Measurements from ENCODE around the gene ADPRM.

ADPRM gene

DNA sequence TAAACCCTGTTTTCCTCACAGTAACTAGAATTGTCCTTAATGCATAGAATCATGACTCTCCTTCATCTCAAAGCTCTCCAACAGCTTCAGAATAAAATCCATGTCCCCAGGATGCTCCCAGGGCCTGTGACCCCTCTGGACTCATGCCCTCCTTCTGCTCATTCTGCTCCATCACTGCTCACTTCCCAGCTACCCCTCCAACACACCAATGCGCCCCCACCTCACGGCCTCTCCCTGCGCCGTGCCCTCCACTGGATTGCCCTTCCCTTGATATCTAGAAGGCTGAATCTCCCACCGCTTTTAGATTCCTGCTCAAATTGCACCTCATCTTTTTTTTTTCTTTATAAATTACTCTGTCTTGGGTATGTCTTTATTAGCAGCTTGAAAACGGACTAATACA, 45.0 kb downstream of the ADPRM start:
- peaks cover 0 to 9% (median 0%) of the 10 kb centered on the region in 3 experiments for H3K27me3 ChIP-seq (ENCODE audit: control insufficient read depth in 3 of 3, insufficient read depth in 3 of 3, low read depth in 1 of 3, low read length in 3 of 3)
- no peaks in the 10 kb centered on the region for H3K79me1 ChIP-seq (ENCODE audit: low read depth, low read length)
- no peaks in the 10 kb centered on the region for H3K36me3 ChIP-seq (replicated peaks in 1 of 2; ENCODE audit: control insufficient read depth in 2 of 2, insufficient read depth in 2 of 2, low read length in 2 of 2)
- H3K18ac ChIP-seq (ENCODE audit: low read length) = no peak overlapping the region
- no peak overlapping the region for H3K23ac ChIP-seq (ENCODE audit: low read depth, low read length, poor library complexity)
- H2BK15ac ChIP-seq (ENCODE audit: low read length) = no peak overlapping the region
- no peak for DNase-seq (ENCODE audit: low spot score)
- no peak overlapping the region for H4K91ac ChIP-seq (ENCODE audit: low read depth, low read length, poor library complexity)
- no peak overlapping the region for H2BK12ac ChIP-seq (ENCODE audit: low read length)
- H2AK5ac ChIP-seq (ENCODE audit: low read depth, low read length) = no peak overlapping the region
- H2BK5ac ChIP-seq (ENCODE audit: low read length) = no peak overlapping the region
- no peak overlapping the region for H3K9ac ChIP-seq (ENCODE audit: low read depth, low read length, poor library complexity)
- no peak overlapping the region for H3K4ac ChIP-seq (ENCODE audit: low read length)
- no peak overlapping the region for H2BK120ac ChIP-seq (ENCODE audit: low read depth, low read length)
- H2AFZ ChIP-seq (ENCODE audit: low read length) = no peak overlapping the region
- H3K4me1 ChIP-seq (ENCODE audit: control insufficient read depth in 2 of 2, insufficient read depth in 1 of 2, low read depth in 1 of 2, low read length in 2 of 2) = no peaks in the 10 kb centered on the region
- no peak overlapping the region for H3K27ac ChIP-seq (replicated peaks; ENCODE audit: low read length)
- H3K4me3 ChIP-seq (ENCODE audit: low read length in 2 of 2) = no peak overlapping the region
- no CpG with 5 or more reads among the region's 6 CpGs for WGBS, 2 donors (ENCODE audit: extremely low coverage in 2 of 2, insufficient read length in 2 of 2, insufficient replicate concordance in 1 of 2)
- H3K9me3 ChIP-seq (replicated peaks in 1 of 2; ENCODE audit: control insufficient read depth in 2 of 2, insufficient read depth in 1 of 2, low read depth in 1 of 2, low read length in 2 of 2) = no peaks in the 10 kb centered on the region
- H3K4me2 ChIP-seq (ENCODE audit: insufficient read depth, low read length, poor library complexity, severe bottlenecking) = no peak overlapping the region
- no peak overlapping the region for H3K14ac ChIP-seq (ENCODE audit: low read length)
- H4K8ac ChIP-seq (ENCODE audit: low read depth, low read length) = no peak overlapping the region

DNA sequence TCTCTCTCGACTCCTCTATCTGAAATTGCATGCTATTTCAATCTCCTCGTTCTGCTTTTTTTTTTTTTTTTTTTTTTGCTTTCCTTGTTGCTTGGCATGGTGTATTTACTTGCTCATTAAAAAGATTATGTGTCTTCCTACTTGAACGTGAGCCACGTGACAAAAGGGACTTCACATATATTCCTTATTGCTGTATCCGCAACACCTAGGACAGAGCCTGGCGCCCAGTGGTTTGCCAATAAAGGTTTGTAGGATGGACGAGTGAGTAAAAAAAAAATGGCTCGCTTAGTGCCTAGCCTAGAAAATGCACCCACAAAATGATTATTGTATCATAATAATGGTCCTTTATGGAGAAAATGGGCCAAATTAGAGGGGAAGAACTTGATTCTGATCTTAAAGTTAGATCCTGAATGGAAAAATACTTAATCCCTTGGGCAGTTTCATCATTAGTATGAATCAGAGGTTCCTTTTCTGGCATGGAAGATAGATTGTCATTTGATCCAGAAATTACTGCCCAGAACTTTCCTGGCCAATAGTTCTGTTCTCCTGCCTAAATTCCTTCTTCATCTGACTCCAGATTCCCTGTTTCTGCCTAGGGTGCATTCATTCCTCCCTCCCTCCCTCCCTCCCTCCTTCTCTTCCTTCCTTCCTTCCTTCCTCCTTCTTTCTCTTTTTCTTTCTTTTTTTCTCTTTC, 46.1 kb downstream of the ADPRM start:
- Histone ChIP-seq H3K14ac (ENCODE audit: low read length) (no peak overlapping the region), H3K9ac (ENCODE audit: low read depth, low read length, poor library complexity) (no peak overlapping the region), H4K91ac (ENCODE audit: low read depth, low read length, poor library complexity) (no peak overlapping the region), H4K8ac (ENCODE audit: low read depth, low read length) (no peak overlapping the region), H3K4me2 (ENCODE audit: insufficient read depth, low read length, poor library complexity, severe bottlenecking) (no peak overlapping the region), H3K4ac (ENCODE audit: low read length) (no peak overlapping the region), H3K18ac (ENCODE audit: low read length) (no peak overlapping the region), H3K9me3 (replicated peaks in 1 of 2; ENCODE audit: control insufficient read depth in 2 of 2, insufficient read depth in 1 of 2, low read depth in 1 of 2, low read length in 2 of 2) (no peaks in the 10 kb centered on the region), H3K4me3 (ENCODE audit: low read length in 2 of 2) (no peak overlapping the region), H3K36me3 (replicated peaks in 1 of 2; ENCODE audit: control insufficient read depth in 2 of 2, insufficient read depth in 2 of 2, low read length in 2 of 2) (no peaks in the 10 kb centered on the region), H2BK12ac (ENCODE audit: low read length) (no peak overlapping the region), H3K27me3 (ENCODE audit: control insufficient read depth in 3 of 3, insufficient read depth in 3 of 3, low read depth in 1 of 3, low read length in 3 of 3) (peaks cover 0 to 5% (median 0%) of the 10 kb centered on the region in 3 experiments), H2AK5ac (ENCODE audit: low read depth, low read length) (no peak overlapping the region), H2AFZ (ENCODE audit: low read length) (no peak overlapping the region), H2BK15ac (ENCODE audit: low read length) (no peak overlapping the region), H3K23ac (ENCODE audit: low read depth, low read length, poor library complexity) (no peak overlapping the region), H2BK5ac (ENCODE audit: low read length) (no peak overlapping the region), H2BK120ac (ENCODE audit: low read depth, low read length) (no peak overlapping the region), H3K4me1 (ENCODE audit: control insufficient read depth in 2 of 2, insufficient read depth in 1 of 2, low read depth in 1 of 2, low read length in 2 of 2) (peaks cover 0 to 2% of the 10 kb centered on the region in 2 donors), H3K27ac (replicated peaks; ENCODE audit: low read length) (no peak overlapping the region), H3K79me1 (ENCODE audit: low read depth, low read length) (no peaks in the 10 kb centered on the region)
- DNase-seq (ENCODE audit: low spot score) = no peak
- WGBS, 2 donors (ENCODE audit: extremely low coverage in 2 of 2, insufficient read length in 2 of 2, insufficient replicate concordance in 1 of 2) = no CpG with 5 or more reads among the region's 8 CpGs

DNA sequence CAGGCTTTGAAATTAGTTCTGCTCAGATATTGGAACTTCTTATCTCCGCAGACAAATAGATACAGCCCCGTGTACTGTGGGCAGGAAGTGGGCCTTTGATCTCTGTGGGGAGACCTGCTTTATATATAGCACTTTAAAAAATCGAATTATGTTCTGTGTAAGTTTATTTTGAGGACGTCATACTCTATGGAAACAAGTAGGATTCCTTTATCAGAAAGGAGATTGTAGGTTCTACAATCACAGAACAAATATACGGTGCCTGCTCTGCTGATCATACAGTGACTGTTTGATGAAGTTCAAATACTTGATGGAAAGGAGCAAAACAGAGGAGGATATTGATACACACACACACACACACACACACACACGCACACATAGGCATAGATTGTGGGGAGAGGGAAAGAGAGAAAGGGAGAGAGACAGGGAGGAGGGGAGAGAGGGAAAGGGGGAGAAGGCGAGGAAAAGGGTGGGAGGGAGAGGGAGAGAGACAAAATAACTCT, 47.2 kb downstream of the ADPRM start:
- DNase-seq (ENCODE audit: low spot score) = no peak
- no peak overlapping the region for H3K4me2 ChIP-seq (ENCODE audit: insufficient read depth, low read length, poor library complexity, severe bottlenecking)
- no peak overlapping the region for H2BK5ac ChIP-seq (ENCODE audit: low read length)
- H3K27ac ChIP-seq (replicated peaks; ENCODE audit: low read length) = no peak overlapping the region
- H4K91ac ChIP-seq (ENCODE audit: low read depth, low read length, poor library complexity) = no peak overlapping the region
- H3K9ac ChIP-seq (ENCODE audit: low read depth, low read length, poor library complexity) = no peak overlapping the region
- H2BK120ac ChIP-seq (ENCODE audit: low read depth, low read length) = no peak overlapping the region
- peaks cover 0 to 2% (median 0%) of the 10 kb centered on the region in 3 experiments for H3K27me3 ChIP-seq (ENCODE audit: control insufficient read depth in 3 of 3, insufficient read depth in 3 of 3, low read depth in 1 of 3, low read length in 3 of 3)
- no CpG with 5 or more reads among the region's 7 CpGs for WGBS, 2 donors (ENCODE audit: extremely low coverage in 2 of 2, insufficient read length in 2 of 2, insufficient replicate concordance in 1 of 2)
- H2BK15ac ChIP-seq (ENCODE audit: low read length) = no peak overlapping the region
- H3K18ac ChIP-seq (ENCODE audit: low read length) = no peak overlapping the region
- no peak overlapping the region for H3K4me3 ChIP-seq (ENCODE audit: low read length in 2 of 2)
- H4K8ac ChIP-seq (ENCODE audit: low read depth, low read length) = no peak overlapping the region
- H3K14ac ChIP-seq (ENCODE audit: low read length) = no peak overlapping the region
- no peak overlapping the region for H3K23ac ChIP-seq (ENCODE audit: low read depth, low read length, poor library complexity)
- H3K36me3 ChIP-seq (replicated peaks in 1 of 2; ENCODE audit: control insufficient read depth in 2 of 2, insufficient read depth in 2 of 2, low read length in 2 of 2) = no peaks in the 10 kb centered on the region
- no peaks in the 10 kb centered on the region for H3K9me3 ChIP-seq (replicated peaks in 1 of 2; ENCODE audit: control insufficient read depth in 2 of 2, insufficient read depth in 1 of 2, low read depth in 1 of 2, low read length in 2 of 2)
- peaks cover 0 to 2% of the 10 kb centered on the region in 2 donors for H3K4me1 ChIP-seq (ENCODE audit: control insufficient read depth in 2 of 2, insufficient read depth in 1 of 2, low read depth in 1 of 2, low read length in 2 of 2)
- no peaks in the 10 kb centered on the region for H3K79me1 ChIP-seq (ENCODE audit: low read depth, low read length)
- H3K4ac ChIP-seq (ENCODE audit: low read length) = no peak overlapping the region
- no peak overlapping the region for H2AFZ ChIP-seq (ENCODE audit: low read length)
- H2BK12ac ChIP-seq (ENCODE audit: low read length) = no peak overlapping the region
- H2AK5ac ChIP-seq (ENCODE audit: low read depth, low read length) = no peak overlapping the region

DNA sequence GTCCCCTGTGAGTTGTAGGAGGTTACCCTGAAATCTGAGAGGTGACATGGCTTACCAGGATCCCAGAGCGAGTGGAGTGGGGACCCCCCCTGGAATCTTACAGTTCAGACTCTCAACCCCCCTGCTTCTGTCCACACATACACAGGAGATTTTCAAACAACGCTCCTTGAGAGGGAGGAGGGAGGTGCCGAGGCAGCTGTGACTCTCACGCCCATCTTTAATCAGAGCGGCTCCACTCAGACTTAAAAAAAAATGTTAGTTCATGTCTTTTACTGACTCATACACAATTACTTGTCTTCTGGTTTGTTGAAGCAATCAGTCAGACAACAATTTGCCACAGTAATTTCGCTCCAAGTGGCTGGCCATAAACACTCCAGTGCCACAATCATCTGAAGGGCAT, 47.8 kb downstream of the ADPRM start:
- no peak overlapping the region for H4K91ac ChIP-seq (ENCODE audit: low read depth, low read length, poor library complexity)
- H3K18ac ChIP-seq (ENCODE audit: low read length) = peak overlapping the region; percentile 16
- H3K27me3 ChIP-seq (ENCODE audit: control insufficient read depth in 3 of 3, insufficient read depth in 3 of 3, low read depth in 1 of 3, low read length in 3 of 3) = peaks cover 0 to 5% (median 0%) of the 10 kb centered on the region in 3 experiments
- no peaks in the 10 kb centered on the region for H3K9me3 ChIP-seq (replicated peaks in 1 of 2; ENCODE audit: control insufficient read depth in 2 of 2, insufficient read depth in 1 of 2, low read depth in 1 of 2, low read length in 2 of 2)
- H3K36me3 ChIP-seq (replicated peaks in 1 of 2; ENCODE audit: control insufficient read depth in 2 of 2, insufficient read depth in 2 of 2, low read length in 2 of 2) = no peaks in the 10 kb centered on the region
- no peak overlapping the region for H3K4me3 ChIP-seq (ENCODE audit: low read length in 2 of 2)
- no peak overlapping the region for H3K14ac ChIP-seq (ENCODE audit: low read length)
- no peak overlapping the region for H2AK5ac ChIP-seq (ENCODE audit: low read depth, low read length)
- no peak overlapping the region for H2AFZ ChIP-seq (ENCODE audit: low read length)
- WGBS, 2 donors (ENCODE audit: extremely low coverage in 2 of 2, insufficient read length in 2 of 2, insufficient replicate concordance in 1 of 2) = no CpG with 5 or more reads among the region's 6 CpGs
- no peak overlapping the region for H3K4ac ChIP-seq (ENCODE audit: low read length)
- H3K79me1 ChIP-seq (ENCODE audit: low read depth, low read length) = no peaks in the 10 kb centered on the region
- no peak overlapping the region for H3K9ac ChIP-seq (ENCODE audit: low read depth, low read length, poor library complexity)
- no peak for DNase-seq (ENCODE audit: low spot score)
- no peak overlapping the region for H3K27ac ChIP-seq (replicated peaks; ENCODE audit: low read length)
- H4K8ac ChIP-seq (ENCODE audit: low read depth, low read length) = no peak overlapping the region
- no peak overlapping the region for H2BK5ac ChIP-seq (ENCODE audit: low read length)
- H2BK120ac ChIP-seq (ENCODE audit: low read depth, low read length) = no peak overlapping the region
- peaks cover 0 to 2% of the 10 kb centered on the region in 2 donors for H3K4me1 ChIP-seq (ENCODE audit: control insufficient read depth in 2 of 2, insufficient read depth in 1 of 2, low read depth in 1 of 2, low read length in 2 of 2)
- no peak overlapping the region for H2BK12ac ChIP-seq (ENCODE audit: low read length)
- no peak overlapping the region for H3K23ac ChIP-seq (ENCODE audit: low read depth, low read length, poor library complexity)
- H3K4me2 ChIP-seq (ENCODE audit: insufficient read depth, low read length, poor library complexity, severe bottlenecking) = no peak overlapping the region
- no peak overlapping the region for H2BK15ac ChIP-seq (ENCODE audit: low read length)
